Stomach smooth muscle (tissue), 2 donors: ENCODE data around the gene WDR89.
"Not testable (repeated sequence)": the region's sequence is repeated elsewhere in the genome, so short reads cannot be mapped to it uniquely, and the experiment has no call there.

Source experiments
- H3K27ac ChIP-seq: one replicate; pipeline ENCODE4 v1.7.0; 2013; ENCODE audit warnings: mild to moderate bottlenecking, low read length, inconsistent platforms
- H3K27me3 ChIP-seq, 2 donors: one replicate each; pipeline ENCODE4 v1.7.0; 2013; ENCODE audit warnings: low read length in 2 of 2; ENCODE audit not compliant: insufficient read depth in 2 of 2, control insufficient read depth in 1 of 2
- H3K36me3 ChIP-seq, 2 donors: one replicate each; pipeline ENCODE4 v1.7.0; 2013; ENCODE audit warnings: low read length in 2 of 2; ENCODE audit not compliant: control insufficient read depth in 2 of 2, insufficient read depth in 2 of 2
- H3K4me1 ChIP-seq: one replicate; pipeline ENCODE4 v1.7.0; 2013; ENCODE audit warnings: low read length; ENCODE audit not compliant: control insufficient read depth, insufficient read depth
- H3K4me3 ChIP-seq, 2 donors: one replicate each; pipeline ENCODE4 v1.7.0; 2013; ENCODE audit warnings: low read length in 2 of 2
- H3K9ac ChIP-seq, 2 donors: one replicate each; pipeline ENCODE4 v1.7.0; 2013; ENCODE audit warnings: low read length in 2 of 2, mild to moderate bottlenecking in 1 of 2
- H3K9me3 ChIP-seq, 2 donors: one replicate each; pipeline ENCODE4 v1.7.0; 2013; ENCODE audit warnings: low read length in 2 of 2; ENCODE audit not compliant: control insufficient read depth in 2 of 2
- donor health status: healthy.
- donor health status: Pancreatic carcinoma.

Gene WDR89

DNA sequence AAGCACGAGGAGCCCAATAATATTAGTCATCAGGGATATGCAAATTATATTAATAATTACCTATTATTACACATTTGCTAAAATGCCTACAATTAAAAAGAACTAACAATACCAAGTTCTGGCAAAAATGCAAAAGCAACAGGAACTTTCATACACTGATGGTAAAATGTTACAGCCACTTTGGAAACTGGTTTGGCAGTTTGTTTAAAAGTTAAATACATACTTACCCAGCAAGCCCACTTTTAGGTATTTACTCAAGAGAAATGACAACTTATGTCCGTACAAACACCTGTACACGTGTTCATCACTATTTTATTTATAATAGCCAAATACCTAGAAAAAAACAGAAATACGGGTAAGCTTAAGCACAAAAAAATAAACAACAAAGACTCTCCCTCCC, 17.0 kb downstream of the WDR89 start:
- peaks cover 0 to 2% of the 10 kb centered on the region in 2 donors for H3K36me3 ChIP-seq
- H3K4me1 ChIP-seq, result no peaks in the 10 kb centered on the region
- no peak overlapping the region for H3K4me3 ChIP-seq
- H3K27ac ChIP-seq, result no peak overlapping the region
- H3K9me3 ChIP-seq, result no peaks in the 10 kb centered on the region
- H3K9ac ChIP-seq, result no peak overlapping the region
- H3K27me3 ChIP-seq, result no peaks in the 10 kb centered on the region

- Histone ChIP-seq H3K36me3 (peaks cover 0 to 2% of the 10 kb centered on the region in 2 donors), H3K4me3 (no peak overlapping the region), H3K9me3 (no peaks in the 10 kb centered on the region), H3K4me1 (no peaks in the 10 kb centered on the region), H3K27me3 (no peaks in the 10 kb centered on the region), H3K27ac (no peak overlapping the region), H3K9ac (no peak overlapping the region)
These were observed 17.5 kb downstream of the WDR89 start for GRCh38 chr14:63624203-63624602.

- not testable (repeated sequence) for H3K27me3 ChIP-seq, H3K9me3 ChIP-seq, H3K4me1 ChIP-seq, H3K36me3 ChIP-seq, H3K27ac ChIP-seq, H3K9ac ChIP-seq, H3K4me3 ChIP-seq
These were observed 19.7 kb downstream of the WDR89 start for GRCh38 chr14:63621975-63622374.

DNA sequence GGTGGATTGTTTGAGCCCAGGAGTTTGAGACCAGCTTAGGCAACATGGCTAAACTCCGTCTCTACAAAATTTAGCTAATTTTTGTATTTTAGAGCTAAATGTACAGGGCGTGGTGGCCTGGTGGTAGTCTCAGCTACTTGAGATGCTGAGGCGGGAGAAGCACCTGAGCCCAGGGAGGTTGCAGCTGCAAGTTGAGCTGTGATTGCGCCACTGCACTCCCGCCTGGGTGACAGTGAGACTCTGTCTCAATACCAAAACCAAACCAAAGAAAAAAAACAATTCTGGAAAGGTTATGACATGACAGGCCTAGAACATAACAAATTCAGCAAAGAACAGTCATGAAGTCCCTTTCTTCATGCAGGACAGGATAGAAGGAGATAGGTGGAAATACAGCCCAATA, 25.7 kb downstream of the WDR89 start:
- H3K36me3 ChIP-seq, result no peaks in the 10 kb centered on the region
- no peak overlapping the region for H3K9ac ChIP-seq
- no peaks in the 10 kb centered on the region for H3K9me3 ChIP-seq
- H3K27me3 ChIP-seq, result no peaks in the 10 kb centered on the region
- no peak overlapping the region for H3K4me3 ChIP-seq
- H3K27ac ChIP-seq, result no peak overlapping the region
- H3K4me1 ChIP-seq, result no peaks in the 10 kb centered on the region

DNA sequence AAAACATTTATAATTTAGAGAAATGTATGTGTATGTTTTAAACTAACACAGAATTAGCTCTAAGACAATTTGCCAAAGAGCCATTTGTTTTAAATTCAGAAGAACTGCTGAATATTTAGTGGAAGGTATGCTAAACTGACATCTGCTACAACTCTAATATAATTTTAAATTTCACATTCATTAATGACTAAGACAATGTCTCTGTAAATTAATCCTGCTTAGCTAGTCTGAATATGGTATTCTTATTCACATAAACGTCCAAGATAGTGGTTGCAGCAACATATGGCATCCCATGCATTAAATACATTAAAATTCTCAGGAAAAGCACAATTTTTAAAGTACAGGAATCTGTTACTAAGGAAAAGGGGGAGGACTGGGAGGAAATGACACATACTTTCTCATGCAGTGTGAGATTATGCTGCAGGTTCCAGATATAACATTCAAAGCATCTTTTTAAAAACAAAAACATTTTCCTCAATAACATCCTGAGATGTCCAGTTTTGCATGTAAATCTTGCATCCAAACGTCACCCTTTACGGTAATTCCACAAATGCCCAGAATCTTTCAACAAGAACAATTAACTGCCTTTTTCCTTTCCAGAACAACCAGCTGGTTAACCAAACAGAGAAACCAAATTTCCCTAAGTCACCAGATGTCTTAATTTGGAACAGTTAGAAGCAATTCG, 26.9 kb downstream of the WDR89 start:
- Histone ChIP-seq H3K27ac (no peak overlapping the region), H3K4me3 (no peak overlapping the region), H3K36me3 (no peaks in the 10 kb centered on the region), H3K9ac (no peak overlapping the region), H3K4me1 (no peaks in the 10 kb centered on the region), H3K9me3 (no peaks in the 10 kb centered on the region), H3K27me3 (no peaks in the 10 kb centered on the region)

DNA sequence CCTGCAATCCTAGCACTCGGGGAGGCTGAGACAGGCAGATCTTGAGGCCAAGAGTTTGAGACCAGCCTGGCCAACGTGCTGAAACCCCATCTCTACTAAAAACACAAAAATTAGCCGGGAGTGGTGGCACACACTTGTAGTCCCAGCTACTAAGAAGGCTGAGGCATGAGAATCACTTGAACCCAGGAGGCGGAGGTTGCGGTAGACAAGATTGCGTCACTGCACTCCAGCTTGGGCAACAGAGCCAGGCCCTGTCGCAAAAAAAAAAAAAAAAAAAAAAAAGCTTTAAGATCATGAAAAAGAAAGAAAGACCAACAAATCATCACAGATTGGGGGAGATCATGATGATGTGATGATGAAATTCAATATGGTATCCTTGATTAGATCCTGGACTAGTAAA, 30.6 kb downstream of the WDR89 start:
- Histone ChIP-seq H3K9me3 (no peaks in the 10 kb centered on the region), H3K4me1 (no peaks in the 10 kb centered on the region), H3K27ac (no peak overlapping the region), H3K36me3 (no peaks in the 10 kb centered on the region), H3K27me3 (no peaks in the 10 kb centered on the region), H3K4me3 (no peak overlapping the region), H3K9ac (no peak overlapping the region)

DNA sequence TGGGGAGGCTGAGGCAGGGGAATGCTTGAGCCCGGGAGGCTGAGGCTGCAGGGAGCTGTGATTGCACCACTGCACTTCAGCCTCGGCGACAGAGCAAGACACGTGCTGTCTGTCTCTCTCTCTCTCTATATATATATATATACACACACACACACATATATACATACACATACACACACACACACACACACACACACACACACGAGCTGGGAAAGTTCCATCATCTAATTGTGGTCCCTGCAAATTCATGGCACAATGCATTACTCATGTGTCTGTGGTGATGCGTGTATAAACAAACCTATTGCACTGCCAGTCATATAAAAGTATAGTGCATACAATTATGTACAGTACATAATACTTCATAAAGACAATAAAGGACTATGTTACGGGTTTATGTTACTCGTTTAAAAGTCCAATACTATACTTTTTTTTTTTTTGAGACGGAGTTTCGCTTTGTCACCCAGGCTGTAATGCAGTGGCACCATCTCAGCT, 36.6 kb downstream of the WDR89 start:
- H3K9ac ChIP-seq, result no peak overlapping the region

DNA sequence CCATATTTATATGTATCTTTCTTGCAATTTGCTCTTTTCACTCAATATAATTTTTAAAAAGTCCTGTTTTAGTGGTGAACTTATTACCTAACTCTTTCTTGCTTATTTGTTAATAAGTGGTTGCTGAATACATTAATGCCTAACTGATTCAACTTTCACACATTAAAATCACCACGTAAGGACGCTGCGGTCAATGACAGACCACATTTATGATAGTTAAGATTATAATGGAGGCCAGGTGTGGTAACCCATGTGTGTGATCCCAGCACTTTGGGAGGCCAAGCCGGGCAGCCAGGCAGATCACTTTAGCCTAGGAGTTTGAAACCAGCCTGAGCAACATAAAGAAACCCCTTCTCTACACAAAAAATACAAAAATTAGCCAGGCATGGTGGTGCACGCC, 37.0 kb downstream of the WDR89 start:
- Histone ChIP-seq H3K27me3 (no peaks in the 10 kb centered on the region), H3K4me3 (no peak overlapping the region), H3K27ac (no peak overlapping the region), H3K36me3 (peaks cover under 1 to 3% of the 10 kb centered on the region in 2 donors), H3K9me3 (no peaks in the 10 kb centered on the region), H3K9ac (no peak overlapping the region), H3K4me1 (no peaks in the 10 kb centered on the region)

More for the DNA sequence above, 36.6 kb downstream of the WDR89 start:
- H3K27ac ChIP-seq, result no peak overlapping the region
- H3K4me1 ChIP-seq, result no peaks in the 10 kb centered on the region
- no peaks in the 10 kb centered on the region for H3K27me3 ChIP-seq
- peaks cover 0 to 3% of the 10 kb centered on the region in 2 donors for H3K36me3 ChIP-seq
- no peaks in the 10 kb centered on the region for H3K9me3 ChIP-seq
- no peak overlapping the region for H3K4me3 ChIP-seq

GRCh38 chr14:63603749-63604277, 37.9 kb downstream of the WDR89 start:
- Histone ChIP-seq H3K4me3 (no peak overlapping the region), H3K27me3 (no peaks in the 10 kb centered on the region), H3K36me3 (peaks cover 6 to 9% of the 10 kb centered on the region in 2 donors), H3K4me1 (no peaks in the 10 kb centered on the region), H3K27ac (no peak overlapping the region), H3K9ac (no peak overlapping the region), H3K9me3 (no peaks in the 10 kb centered on the region)

GRCh38 chr14:63598807-63599206, 42.9 kb downstream of the WDR89 start:
- no peak overlapping the region for H3K27ac ChIP-seq

DNA sequence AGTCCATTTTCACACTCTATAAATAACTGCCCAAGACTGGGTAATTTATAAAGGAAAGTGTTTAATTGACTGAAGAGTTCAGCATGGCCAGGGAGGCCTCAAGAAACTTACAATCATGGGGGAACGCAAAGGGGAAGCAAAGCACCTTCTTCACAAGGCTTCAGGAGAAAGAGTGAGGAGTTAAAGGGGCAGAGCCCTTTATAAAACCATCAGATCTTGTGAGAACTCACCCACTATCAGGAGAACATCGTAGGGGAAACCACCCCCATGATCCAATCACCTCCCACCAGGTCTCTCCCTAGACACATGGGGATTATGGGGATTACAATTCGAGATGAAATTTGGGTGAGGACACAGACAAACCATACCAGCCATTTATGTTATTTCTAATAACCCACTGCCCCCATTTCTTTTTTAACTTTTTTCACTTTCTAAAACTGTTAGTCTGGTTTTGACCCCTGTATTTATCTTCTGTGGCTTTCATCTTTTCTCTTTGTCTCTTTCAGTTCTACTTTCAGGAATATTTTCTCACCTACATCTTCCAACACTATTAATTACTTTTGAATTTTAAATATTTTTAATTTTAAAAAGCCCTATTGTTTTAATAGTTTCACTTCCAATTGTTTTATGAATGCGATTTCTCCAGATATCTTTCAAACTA, 44.5 kb downstream of the WDR89 start:
- Histone ChIP-seq H3K36me3 (peaks cover 6 to 13% of the 10 kb centered on the region in 2 donors), H3K27me3 (no peaks in the 10 kb centered on the region), H3K9me3 (peaks cover 0 to 21% of the 10 kb centered on the region in 2 donors), H3K9ac (no peak overlapping the region), H3K27ac (no peak overlapping the region), H3K4me3 (no peak overlapping the region), H3K4me1 (no peaks in the 10 kb centered on the region)

More at GRCh38 chr14:63598807-63599206, 42.9 kb downstream of the WDR89 start:
- H3K4me3 ChIP-seq, result no peak overlapping the region
- H3K9ac ChIP-seq, result no peak overlapping the region
- peaks cover 0 to 14% of the 10 kb centered on the region in 2 donors for H3K9me3 ChIP-seq
- peaks cover 8 to 13% of the 10 kb centered on the region in 2 donors for H3K36me3 ChIP-seq
- no peaks in the 10 kb centered on the region for H3K4me1 ChIP-seq
- no peaks in the 10 kb centered on the region for H3K27me3 ChIP-seq
